HG02623 (cell line): ENCODE data around the gene SCARF2.
"Not testable (repeated sequence)": the region's sequence is repeated elsewhere in the genome, so short reads cannot be mapped to it uniquely, and the experiment has no call there.

Experiments used
- ATAC-seq: cut with Tn5 transposase; IDR thresholded peaks from one replicate; pipeline ENCODE4 v1.9.1; 2021; ENCODE audit warnings: moderate library complexity; ENCODE audit not compliant: unreplicated experiment

Gene SCARF2, protein sequence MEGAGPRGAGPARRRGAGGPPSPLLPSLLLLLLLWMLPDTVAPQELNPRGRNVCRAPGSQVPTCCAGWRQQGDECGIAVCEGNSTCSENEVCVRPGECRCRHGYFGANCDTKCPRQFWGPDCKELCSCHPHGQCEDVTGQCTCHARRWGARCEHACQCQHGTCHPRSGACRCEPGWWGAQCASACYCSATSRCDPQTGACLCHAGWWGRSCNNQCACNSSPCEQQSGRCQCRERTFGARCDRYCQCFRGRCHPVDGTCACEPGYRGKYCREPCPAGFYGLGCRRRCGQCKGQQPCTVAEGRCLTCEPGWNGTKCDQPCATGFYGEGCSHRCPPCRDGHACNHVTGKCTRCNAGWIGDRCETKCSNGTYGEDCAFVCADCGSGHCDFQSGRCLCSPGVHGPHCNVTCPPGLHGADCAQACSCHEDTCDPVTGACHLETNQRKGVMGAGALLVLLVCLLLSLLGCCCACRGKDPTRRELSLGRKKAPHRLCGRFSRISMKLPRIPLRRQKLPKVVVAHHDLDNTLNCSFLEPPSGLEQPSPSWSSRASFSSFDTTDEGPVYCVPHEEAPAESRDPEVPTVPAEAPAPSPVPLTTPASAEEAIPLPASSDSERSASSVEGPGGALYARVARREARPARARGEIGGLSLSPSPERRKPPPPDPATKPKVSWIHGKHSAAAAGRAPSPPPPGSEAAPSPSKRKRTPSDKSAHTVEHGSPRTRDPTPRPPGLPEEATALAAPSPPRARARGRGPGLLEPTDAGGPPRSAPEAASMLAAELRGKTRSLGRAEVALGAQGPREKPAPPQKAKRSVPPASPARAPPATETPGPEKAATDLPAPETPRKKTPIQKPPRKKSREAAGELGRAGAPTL

DNA sequence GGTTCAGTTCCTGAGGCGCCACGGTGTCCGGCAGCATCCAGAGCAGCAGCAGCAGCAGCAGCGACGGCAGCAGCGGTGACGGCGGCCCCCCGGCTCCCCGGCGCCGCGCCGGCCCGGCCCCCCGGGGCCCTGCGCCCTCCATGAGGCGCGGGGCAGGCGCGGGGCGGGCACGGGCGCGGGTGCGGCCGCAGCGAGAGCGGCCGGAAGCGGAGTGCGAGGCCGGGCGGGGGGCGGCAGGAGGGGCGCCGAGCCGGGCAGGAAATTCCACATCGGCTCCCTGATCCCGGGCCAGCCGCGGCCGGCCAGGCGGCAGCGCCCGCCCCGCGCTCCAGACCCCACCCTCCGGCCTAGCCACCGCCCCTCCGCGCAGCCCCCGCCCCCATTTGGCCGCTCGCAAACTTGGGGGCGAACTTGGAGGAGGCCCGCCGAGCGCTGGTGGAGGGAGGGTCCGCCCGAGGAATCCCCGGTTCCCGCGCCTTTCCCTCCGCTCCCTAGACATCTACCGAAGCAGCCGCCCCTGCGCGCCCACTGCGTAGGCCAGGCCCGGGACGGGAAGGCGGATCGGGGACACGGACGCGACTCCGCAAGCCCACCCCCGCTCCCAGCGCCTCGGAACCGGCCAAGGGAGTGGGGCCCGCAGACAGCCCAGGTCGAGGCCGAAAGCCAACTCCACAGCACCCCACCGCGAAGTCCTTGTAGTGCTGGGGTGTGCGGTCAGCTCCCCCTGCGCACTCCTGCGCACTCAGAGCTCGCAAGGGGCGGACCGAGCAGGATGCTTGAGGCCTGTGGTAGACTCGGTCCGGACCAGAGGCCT, at the start of gene SCARF2:
SCARF2 (minus strand) TSS at position 213 of the 814 bp plus-strand sequence; CDS start at position 142, 71 bp downstream.
- no peak for ATAC-seq

DNA sequence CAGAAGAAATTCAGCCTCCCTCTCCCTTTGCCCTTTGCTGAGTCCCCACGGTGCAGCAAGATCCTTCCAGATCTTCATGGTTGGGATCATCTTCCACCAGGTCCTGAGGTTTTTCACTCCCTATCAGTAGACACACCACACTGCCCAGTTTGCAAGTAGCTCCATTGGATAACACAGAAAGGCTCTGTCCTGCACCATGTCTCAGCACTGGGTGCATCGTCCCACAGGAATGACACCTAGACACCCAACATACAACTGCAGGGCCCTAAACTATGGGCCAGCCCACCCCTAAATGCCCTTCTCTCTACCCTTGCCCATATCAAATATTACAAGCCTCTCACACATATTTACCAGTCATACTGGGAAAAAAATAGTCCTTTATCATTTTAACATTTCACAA, 48.6 kb upstream of the SCARF2 start:
- ATAC-seq, result no peak

DNA sequence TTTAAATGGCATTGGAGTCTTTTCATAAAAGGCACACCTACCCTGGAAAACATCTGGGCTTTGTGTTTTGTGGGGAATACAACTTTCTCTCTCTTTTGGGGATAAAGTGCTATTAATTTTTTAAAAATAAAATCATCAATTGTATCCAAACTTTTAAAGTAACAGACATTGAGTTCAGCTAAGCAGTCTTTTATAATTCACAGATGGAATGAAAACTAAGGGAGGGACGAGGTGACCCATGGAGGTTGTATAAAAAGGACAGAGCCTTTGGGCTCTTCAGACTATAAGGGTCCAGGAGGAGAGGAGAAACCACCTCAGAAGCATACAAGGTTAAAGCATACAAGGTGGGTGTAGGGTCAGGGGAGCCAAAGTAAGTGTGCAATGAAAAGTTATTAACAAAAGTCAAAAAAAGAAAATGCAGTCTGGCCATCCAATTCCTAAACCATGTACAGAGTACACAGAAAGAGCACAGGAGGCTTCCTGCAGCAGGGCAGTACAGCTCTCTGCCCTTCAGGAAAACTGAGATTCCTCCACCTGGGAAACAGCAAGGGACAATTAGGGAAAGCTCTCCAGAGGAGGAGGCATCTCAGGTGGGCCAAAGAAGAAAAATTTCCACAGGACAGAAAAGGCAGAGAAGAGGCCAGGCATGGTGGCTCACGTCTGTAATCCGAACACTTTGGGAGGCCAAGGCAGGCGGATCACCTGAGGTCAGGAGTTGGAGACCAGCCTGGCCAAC, 47.5 kb upstream of the SCARF2 start:
- ATAC-seq, result no peak

DNA sequence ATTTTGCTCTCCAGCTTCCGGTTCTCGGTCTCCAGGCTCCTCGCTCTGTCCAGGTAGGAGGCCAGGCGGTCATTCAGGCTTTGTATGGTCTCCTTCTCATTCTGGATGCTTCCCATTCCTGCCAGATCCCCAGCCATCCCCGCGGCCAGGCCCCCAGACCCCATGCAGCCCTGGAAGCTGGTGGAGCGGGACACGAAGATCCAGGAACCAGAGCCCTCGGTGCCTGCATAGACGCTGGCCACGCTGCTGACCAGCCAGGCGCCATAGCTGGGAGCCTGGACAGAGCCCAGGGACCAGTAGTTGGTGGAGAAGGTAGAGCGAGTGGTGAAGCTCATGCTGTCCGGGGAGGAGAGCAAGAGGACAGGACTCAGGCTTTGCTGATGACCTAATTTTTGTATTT, 46.1 kb upstream of the SCARF2 start:
- ATAC-seq, result no peak

DNA sequence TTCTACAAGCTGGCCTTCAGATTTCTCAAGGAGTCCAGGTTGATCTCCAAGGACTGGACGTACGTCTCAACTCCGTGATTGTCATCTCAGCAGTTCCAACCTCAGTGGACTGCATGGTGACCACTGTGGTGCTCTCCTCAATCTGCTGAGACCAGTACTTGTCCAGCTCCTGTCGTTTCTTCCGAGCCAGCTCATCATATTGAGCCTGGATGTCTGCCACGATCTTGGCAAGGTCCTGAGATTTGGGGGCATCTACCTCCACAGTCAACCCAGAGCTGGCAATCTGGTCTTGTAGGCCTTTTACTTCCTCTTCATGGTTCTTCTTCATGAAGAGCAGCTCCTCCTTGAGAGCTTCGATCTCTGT, 45.5 kb upstream of the SCARF2 start:
- ATAC-seq, result not testable (repeated sequence)

DNA sequence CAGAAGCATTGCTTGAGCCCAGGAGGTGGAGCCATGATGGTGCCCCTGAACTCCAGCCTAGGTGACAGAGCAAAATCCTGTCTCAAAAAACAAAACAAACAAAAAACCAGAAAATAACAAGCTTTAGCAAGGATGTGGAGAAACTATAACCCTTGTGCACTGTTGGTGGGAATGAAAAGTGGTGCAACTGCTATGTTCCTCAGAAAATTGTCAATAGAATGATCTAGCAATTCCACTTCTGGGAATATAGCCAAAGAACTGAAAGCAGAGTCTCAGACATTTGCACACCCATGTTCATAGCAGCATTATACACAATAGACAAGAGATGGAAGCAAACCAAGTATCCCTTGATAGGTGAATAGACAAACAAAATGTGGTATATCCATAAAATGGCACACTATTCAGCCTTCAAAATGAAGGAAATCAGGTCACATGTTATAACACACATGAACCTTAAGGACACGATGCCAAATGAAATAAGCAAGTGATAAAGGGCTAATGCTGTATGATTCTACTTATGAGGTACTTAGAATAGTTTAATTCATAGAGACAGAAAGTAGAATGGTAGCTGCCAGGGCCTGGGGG, 42.1 kb upstream of the SCARF2 start:
- no peak for ATAC-seq

DNA sequence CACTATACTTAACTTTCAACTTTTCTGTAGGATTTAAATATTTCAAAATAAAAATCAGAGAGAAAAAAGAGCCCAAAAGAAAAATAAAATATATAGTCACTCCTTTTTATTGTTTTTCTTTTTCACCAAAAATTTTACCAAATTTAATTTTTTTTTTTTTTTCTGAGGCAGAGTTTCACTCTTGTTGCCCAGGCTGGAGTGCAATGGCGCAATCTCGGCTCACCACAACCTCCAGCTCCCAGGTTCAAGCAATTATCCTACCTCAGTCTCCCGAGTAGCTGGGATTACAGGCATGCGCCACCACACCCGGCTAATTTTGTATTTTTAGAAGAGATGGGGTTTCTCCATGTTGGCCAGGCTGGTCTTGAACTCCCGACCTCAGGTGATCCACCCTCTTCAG, 40.4 kb upstream of the SCARF2 start:
- ATAC-seq, result not testable (repeated sequence)

DNA sequence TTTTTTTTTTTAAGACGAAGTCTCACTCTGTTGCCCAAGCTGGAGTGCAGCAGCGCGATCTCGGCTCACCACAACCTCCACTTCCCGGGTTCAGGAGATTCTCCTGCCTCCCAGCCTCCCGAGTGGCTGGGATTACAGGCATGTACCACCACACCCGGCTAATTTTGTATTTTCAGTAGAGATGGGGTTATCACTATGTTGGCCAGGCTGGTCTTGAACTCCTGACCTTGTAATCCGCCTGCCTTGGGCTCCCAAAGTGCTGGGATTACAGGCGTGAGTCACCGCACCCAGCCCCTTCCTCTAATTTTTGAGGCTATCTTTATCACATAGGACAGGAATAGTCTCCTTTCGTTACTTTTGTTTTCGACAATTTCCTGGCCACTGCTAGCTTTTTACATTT, 37.9 kb upstream of the SCARF2 start:
- ATAC-seq, result not testable (repeated sequence)

DNA sequence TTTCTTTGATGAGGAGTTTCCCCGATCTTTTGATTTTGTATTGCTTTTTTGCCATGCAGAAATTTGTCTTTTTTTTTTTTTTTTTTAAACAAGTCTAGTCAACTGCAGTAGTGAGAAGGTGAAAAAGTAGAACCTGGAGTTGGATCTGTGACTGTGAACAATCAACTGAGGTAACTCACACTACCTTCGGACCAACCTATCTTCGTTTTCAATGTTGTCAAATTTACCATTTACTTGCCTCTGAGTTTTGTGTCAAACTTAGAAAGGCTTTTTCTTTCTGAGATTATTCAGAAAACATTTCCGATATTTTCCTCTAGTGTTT, 37.5 kb upstream of the SCARF2 start:
- no peak for ATAC-seq

DNA sequence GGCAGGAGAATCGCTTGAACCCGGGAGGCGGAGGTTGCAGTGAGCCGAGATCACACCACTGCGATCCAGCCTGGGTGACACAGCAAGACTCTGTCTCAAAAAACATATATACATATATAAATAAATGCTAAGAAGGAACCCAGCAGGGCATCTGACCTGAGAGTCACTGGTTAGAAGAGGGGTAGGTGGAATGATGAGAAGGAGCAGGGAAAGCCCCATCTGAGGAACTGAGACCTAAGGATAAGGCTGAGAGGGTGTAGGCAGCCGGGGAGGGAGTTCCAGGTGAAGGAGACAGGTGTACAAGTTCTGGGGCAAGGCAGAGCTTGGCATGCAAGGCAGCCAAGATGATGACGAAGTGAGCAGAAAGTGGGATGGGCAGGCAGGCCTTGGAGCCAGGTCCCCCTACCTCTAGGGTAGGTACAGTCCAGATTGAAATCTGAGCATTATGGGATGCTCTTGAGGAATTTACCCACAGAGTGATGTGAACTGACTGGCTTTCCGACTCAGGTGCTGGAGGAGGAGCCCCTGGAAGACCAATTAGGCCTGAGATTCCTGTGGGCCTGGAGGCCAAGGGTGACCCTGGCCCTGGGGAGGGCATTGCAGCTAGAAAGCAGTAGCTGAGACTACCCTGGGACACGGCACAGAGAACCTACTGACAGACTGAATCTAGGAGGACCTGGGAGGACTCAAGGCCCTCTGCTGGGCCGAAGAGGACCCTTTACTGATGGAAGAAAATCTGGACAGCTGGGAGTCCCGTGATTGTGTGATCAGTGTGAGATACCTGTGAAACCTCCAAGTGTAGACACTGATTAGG, 35.2 kb upstream of the SCARF2 start:
- ATAC-seq, result no peak

DNA sequence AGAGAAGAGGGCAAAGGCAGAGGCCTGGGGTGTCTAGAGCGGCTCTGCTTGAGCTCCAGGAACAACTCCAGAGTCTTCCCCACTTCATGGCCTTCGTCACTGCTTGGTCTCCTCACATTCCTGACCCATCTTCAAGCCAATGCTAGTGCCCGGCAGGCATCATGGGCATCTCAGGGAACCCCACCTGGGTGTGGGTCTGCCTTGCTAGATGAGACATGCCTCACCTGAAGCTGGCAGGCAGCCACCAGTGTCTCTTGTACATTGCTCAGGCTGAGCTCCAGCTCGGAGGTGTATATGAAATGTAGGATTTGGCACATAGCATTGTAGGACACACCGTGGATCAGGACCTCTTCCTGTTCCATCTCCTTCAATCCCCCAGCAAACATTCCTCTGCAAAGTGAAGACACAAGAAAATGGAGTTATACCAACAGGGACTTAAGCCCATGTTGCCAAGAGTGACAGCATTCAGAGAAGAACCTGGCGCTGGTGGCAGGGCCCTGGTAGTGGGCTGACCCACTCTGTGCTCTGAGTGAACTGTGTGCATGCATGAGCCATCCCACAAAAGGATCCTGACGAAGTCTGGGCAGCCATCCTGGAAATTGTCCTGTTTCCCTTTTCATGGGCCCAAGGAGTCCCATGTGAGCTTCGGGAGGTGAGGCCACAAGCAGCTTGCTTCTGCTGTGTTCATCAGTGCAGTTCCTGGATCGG, 33.7 kb upstream of the SCARF2 start:
- no peak for ATAC-seq

DNA sequence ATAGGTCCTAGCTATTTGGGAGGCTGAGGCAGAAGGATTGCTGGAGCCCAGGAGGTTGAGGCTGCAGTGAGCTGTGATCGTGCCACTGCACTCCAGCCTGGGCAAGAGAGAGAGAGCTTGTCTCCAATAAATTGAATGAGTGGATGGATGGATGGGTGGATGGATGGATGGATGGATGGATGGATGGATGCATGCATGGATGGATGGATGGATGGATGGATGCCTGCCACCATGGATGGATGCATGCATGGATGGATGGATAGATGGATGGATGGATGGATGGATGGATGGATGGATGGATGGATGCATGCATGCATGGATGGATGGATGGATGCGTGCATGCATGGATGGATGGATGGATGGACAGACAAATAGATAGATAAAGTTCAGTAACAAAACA, 32.9 kb upstream of the SCARF2 start:
- ATAC-seq, result not testable (repeated sequence)

DNA sequence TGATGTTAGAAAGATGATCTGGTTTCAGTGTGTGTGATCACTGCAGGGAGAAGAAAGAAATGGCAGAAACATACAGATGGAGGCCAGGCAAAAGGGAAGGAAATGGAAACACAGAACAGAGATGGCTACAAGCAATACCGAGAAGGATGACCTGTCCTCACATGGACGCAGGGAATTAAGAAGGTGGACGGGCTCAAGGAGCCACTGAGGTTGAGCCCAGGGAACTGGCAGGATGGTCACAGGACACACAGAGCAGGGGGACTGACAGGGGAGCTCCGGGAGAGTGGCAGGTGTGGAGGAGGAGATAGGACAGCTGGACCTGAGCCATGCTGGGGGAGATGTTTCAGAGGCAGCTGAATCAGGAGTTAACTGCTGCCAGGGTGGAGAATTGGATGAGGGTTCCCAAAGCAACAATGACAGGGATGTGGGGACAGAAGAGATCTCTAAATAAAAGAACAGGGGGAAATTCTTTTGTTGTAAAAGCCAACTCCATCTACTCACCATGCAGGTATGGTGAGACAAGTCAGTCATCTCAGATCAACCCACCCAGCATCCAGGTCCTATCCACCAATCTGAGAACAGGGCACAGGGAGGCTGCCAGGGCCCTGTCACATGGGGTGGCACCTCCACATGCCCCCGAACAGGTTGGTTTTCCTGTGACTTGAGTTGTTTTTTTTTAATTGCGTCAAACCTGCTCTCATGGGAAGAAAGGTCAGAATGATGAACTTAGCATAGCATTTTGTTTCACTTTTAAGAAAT, 31.7 kb upstream of the SCARF2 start:
- ATAC-seq, result no peak

DNA sequence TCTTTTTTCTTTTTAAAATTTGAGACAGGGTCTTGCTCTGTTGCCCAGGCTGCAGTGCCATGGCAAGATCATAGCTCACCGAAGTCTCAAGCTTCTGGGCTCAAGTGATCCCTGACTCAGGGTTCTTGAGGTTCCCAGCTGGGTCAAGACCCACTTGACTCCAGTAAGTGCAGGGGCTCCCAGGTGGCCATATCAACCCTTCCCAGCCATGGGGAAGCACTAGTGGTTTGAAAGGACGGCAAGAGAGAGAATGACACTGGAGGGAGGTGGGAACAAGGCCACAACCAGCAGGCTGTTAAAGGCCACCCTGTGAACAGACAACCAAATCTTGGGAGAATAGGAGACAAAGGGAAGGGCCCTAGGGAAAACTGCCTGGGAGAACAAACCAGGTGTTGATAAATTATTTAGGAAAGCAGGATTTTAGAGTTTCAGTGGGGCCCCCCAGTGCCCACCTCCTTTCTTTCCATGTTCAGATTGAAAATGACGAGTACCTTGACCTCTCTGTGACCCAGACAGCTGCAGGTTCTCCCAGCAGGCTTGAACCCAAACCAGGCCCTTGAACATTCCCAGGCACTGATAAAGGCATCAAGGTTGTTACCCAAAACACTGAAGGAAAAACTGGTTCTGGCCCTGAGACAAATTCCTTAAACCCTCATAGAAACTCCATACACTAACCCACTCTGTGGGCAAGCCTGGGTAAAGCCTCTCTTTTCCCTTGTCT, 29.2 kb upstream of the SCARF2 start:
- ATAC-seq, result no peak

DNA sequence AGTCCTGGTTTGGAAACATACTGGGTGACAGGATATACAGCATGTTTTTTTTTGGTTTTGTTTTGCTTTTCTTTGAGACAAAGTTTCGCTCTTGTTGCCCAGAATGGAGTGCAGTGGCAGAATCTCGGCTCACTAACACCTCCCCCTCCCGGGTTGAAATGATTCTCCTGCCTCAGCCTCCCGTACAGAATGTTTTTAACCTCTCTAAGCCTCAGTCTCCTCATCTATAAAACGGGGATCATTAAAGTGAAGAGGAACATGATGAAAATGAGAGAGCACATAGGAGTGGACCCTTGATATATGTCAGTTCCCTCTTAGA, 28.1 kb upstream of the SCARF2 start:
- no peak for ATAC-seq

DNA sequence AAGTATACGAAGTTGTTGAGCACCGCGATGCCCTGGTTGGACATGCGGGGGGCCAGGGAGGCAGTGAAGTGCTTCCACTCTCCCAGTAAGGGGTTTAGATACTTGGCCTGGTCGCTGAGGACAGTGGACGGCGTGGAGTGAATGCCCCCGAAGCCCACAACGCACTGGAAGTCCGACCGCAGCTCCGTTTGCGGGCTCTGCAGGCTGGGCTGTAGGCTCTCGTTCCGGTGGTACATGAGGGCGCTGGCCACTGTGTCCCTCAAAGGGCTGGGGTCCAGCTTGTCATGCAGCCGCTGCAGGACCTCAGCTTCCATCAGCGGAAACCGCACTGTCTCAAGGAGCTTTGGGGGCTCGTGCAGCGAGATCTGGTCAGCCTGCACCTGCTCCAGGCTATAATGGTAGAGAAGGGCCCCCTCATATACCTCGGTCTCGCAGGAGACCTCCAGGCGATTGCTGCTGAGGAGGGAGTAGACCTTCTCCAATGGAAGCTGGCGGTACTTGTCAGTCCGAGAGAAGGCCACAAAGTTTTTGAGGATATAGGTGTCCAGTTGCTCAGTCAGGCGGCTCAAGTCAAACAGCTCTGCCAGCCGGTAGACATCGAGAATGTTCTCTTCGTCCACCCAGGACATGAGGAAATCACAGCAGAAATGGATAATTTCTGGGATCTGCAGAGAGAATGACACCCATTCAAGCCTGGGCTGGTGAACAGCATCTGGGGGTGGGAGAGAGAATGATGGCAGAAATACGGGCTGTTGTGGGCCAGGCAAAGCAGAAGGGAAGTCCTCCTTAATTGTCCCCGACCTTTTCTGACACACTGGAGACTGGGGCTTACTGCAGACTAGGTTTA, 27.5 kb upstream of the SCARF2 start:
- ATAC-seq, result no peak

DNA sequence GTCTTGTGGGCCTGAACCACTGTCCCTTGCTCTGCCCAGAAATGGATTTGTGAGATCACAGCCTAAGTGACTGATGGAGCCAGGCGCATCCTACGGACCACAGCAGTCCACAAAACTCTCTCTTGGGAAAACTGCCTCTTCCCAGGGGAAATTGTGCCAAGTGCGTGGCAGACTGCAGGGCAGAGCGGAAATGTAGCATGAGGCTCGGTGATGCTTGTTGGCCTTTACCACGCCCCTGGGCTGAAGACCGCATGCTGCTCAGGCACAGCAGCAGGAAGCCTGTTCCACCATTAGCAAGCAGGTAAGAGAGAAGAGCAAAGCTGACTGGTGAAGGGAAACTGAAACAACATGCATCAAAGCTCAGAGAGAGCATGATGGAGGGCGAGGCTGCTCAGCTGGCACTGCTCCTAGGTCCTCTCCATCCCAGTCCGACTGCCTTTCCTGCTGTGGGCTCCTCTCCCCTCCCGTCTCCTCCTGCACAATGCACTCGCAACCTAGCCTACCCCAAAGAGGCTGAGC, 26.5 kb upstream of the SCARF2 start:
- no peak for ATAC-seq
